Skeletal muscle cell (primary cell): ENCODE results near the gene STRBP.
"Not testable (repeated sequence)": the region's sequence is repeated elsewhere in the genome, so short reads cannot be mapped to it uniquely, and the experiment has no call there.

Experiments
- DNase-seq: peaks from one replicate; pipeline ENCODE4 v3.0.0-alpha.2; 2010; ENCODE audit warnings: low read depth
- H3K4me3 ChIP-seq: 2 replicates; pipeline ENCODE4 v1.5.1; 2011; ENCODE audit warnings: low read depth, mild to moderate bottlenecking, control low read depth, low read length, moderate library complexity

STRBP gene

GRCh38 chr9:123286324-123286723, 17.9 kb upstream of the STRBP start:
- H3K4me3 ChIP-seq: no peak overlapping the region
- DNase-seq: no peak

- no peak for DNase-seq
- H3K4me3 ChIP-seq: no peak overlapping the region
Observed at GRCh38 chr9:123284656-123285055, 16.3 kb upstream of the STRBP start.

GRCh38 chr9:123283455-123283854, 15.1 kb upstream of the STRBP start:
- no peak for DNase-seq
- no peak overlapping the region for H3K4me3 ChIP-seq

- H3K4me3 ChIP-seq: no peak overlapping the region
Observed at GRCh38 chr9:123283048-123283408, 14.6 kb upstream of the STRBP start.

GRCh38 chr9:123282362-123283047, 14.1 kb upstream of the STRBP start:
- no peak overlapping the region for H3K4me3 ChIP-seq
- no peak for DNase-seq

More at GRCh38 chr9:123283048-123283408, 14.6 kb upstream of the STRBP start:
- no peak for DNase-seq

GRCh38 chr9:123281659-123282350, 13.4 kb upstream of the STRBP start:
- no peak for DNase-seq
- no peak overlapping the region for H3K4me3 ChIP-seq

- DNase-seq, H3K4me3 ChIP-seq: not testable (repeated sequence)
Observed at GRCh38 chr9:123278879-123279493, 10.6 kb upstream of the STRBP start.

- no peak for DNase-seq
- no peak overlapping the region for H3K4me3 ChIP-seq
Observed at GRCh38 chr9:123278361-123278760, 10.0 kb upstream of the STRBP start.

GRCh38 chr9:123276551-123276950, 8.2 kb upstream of the STRBP start:
- DNase-seq: no peak
- H3K4me3 ChIP-seq: no peak overlapping the region

GRCh38 chr9:123271133-123271532, 2.7 kb upstream of the STRBP start:
- DNase-seq, H3K4me3 ChIP-seq: not testable (repeated sequence)

- peak overlapping the region; percentile 76 for H3K4me3 ChIP-seq
- no peak for DNase-seq
Observed at GRCh38 chr9:123269281-123269680, 895 bp upstream of the STRBP start.

GRCh38 chr9:123268199-123268464, 254 bp downstream of the STRBP start:
- H3K4me3 ChIP-seq: peak overlapping the region; percentile 55
- no peak for DNase-seq

GRCh38 chr9:123267481-123268198, 746 bp downstream of the STRBP start:
- H3K4me3 ChIP-seq: peak overlapping the region; percentile 55
- DNase-seq: no peak

- H3K4me3 ChIP-seq: no peak overlapping the region
- no peak for DNase-seq
Observed at GRCh38 chr9:123266655-123267399, 1.6 kb downstream of the STRBP start.

GRCh38 chr9:123265833-123266232, 2.6 kb downstream of the STRBP start:
- no peak overlapping the region for H3K4me3 ChIP-seq
- no peak for DNase-seq

GRCh38 chr9:123263227-123263626, 5.2 kb downstream of the STRBP start:
- no peak overlapping the region for H3K4me3 ChIP-seq
- DNase-seq: no peak

GRCh38 chr9:123262338-123262737, 6.0 kb downstream of the STRBP start:
- no peak for DNase-seq
- no peak overlapping the region for H3K4me3 ChIP-seq

- DNase-seq: no peak
- H3K4me3 ChIP-seq: no peak overlapping the region
Observed at GRCh38 chr9:123261006-123261677, 7.2 kb downstream of the STRBP start.

GRCh38 chr9:123260340-123260739, 8.0 kb downstream of the STRBP start:
- no peak overlapping the region for H3K4me3 ChIP-seq
- DNase-seq: no peak
